ENCODE results near the gene DDX11.
"Not testable (repeated sequence)": the region's sequence is repeated elsewhere in the genome, so short reads cannot be mapped to it uniquely, and the experiment has no call there.

The DDX11 gene

DNA sequence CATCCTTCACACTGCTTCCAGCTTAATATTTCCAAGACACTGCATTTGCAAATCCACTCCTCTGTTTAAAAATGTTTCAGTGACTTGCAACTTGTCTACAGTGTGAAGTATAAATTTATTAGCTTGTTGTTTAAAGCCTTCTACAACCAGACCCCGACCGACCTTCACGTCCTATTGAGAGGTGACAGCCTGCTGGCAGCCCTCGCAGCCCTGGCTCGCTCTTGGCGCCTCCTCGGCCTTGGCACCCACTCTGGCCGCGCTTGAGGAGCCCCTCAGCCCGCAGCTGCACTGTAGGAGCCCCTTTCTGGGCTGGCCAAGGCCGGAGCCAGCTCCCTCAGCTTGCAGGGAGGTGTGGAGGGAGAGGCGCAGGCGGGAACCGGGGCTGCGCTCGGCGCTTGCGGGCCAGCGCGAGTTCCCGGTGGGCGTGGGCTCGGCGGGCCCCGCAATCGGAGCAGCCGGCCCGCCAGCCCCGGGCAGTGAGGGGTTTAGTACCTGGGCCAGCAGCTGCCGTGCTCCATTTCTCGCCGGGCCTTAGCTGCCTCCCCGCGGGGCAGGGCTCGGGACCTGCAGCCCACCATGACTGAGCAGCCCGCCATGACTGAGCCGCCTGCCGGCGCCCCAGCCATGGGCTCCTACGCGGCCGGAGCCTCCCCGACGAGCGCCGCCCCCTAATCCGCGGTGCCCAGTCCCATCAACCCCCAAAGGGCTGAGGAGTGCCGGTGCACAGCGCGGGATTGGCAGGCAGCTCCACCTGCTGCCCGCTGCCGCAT lies 2.5 kb upstream of the DDX11 start:
- DNase-seq: not testable (repeated sequence)

- not testable (repeated sequence) for DNase-seq
These were observed 698 bp upstream of the DDX11 start for GRCh38 chr12:31072962-31073361.

GRCh38 chr12:31074333-31074874 lies 744 bp downstream of the DDX11 start:
- not testable (repeated sequence) for DNase-seq

- DNase-seq: not testable (repeated sequence)
These were observed 2.5 kb downstream of the DDX11 start for GRCh38 chr12:31076150-31076549.

- DNase-seq: not testable (repeated sequence)
These were observed 3.4 kb downstream of the DDX11 start for GRCh38 chr12:31077095-31077494.

GRCh38 chr12:31077998-31078397 lies 4.3 kb downstream of the DDX11 start:
- DNase-seq: not testable (repeated sequence)

- DNase-seq: not testable (repeated sequence)
These were observed 5.8 kb downstream of the DDX11 start for GRCh38 chr12:31079421-31079820.

DNA sequence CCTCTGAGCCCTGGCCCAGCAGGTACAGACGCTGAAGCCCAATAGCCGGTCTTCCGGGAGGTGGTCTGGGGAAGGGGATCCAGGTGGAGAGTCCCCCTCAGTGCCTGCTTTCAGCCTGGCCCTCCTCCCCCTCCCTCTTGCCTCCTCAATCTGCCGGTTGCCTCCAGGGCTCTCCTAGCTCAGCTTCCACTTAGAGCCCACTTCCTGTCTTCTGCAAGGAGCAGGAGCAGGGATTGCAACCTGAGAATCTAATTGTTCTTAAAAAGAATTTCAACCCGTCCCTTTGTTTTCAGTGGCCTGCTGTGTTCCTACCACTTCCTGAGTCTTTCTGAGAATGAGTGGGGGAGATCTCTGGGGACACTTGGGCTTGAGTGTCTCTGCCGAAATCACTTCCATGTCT lies 6.6 kb downstream of the DDX11 start:
- DNase-seq: not testable (repeated sequence)

DNA sequence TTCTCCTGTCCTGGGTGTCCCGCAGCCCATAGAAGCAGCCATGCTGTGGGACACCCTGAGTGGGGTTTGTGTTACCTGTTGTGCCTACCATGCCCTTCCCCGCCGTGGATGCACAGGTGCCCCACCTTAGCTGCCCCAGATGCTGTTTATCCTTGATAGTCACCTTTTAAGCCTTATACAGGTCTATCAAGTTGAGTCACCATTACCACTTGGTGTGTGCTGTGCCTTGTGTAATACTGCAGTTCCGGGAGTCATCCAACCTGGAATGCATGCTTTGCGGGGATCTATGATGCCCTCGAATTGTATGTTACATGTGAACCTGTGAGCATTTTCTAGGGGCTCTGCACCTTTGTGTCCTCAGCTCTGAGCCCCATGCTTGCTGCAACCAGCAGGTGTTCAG lies 7.6 kb downstream of the DDX11 start:
- not testable (repeated sequence) for DNase-seq

- not testable (repeated sequence) for DNase-seq
These were observed 10.6 kb downstream of the DDX11 start for GRCh38 chr12:31084241-31084640.

GRCh38 chr12:31086032-31086431 lies 12.4 kb downstream of the DDX11 start:
- DNase-seq: not testable (repeated sequence)

GRCh38 chr12:31087486-31087885 lies 13.8 kb downstream of the DDX11 start:
- DNase-seq: not testable (repeated sequence)

- DNase-seq: not testable (repeated sequence)
These were observed 14.3 kb downstream of the DDX11 start for GRCh38 chr12:31087956-31088355.

- DNase-seq: no peak
These were observed 15.4 kb downstream of the DDX11 start for GRCh38 chr12:31089072-31089471.

DNA sequence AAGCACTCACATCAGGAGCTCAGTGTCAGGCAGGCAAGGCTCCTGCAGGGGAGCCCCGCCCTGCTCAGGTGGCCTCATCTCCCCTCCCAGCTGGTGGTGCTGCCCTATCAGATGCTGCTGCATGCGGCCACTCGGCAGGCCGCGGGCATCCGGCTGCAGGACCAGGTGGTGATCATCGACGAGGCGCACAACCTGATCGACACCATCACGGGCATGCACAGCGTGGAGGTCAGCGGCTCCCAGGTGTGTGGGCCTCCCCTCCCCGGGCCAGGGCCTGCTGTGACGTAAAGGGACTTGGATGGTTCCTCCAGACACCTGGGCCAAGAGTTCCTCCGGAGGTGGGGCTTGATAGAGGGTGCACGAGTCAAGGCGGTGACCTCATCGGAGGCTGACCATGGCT lies 18.0 kb downstream of the DDX11 start:
- DNase-seq: not testable (repeated sequence)

- DNase-seq: not testable (repeated sequence)
These were observed 19.1 kb downstream of the DDX11 start for GRCh38 chr12:31092718-31093117.

DNA sequence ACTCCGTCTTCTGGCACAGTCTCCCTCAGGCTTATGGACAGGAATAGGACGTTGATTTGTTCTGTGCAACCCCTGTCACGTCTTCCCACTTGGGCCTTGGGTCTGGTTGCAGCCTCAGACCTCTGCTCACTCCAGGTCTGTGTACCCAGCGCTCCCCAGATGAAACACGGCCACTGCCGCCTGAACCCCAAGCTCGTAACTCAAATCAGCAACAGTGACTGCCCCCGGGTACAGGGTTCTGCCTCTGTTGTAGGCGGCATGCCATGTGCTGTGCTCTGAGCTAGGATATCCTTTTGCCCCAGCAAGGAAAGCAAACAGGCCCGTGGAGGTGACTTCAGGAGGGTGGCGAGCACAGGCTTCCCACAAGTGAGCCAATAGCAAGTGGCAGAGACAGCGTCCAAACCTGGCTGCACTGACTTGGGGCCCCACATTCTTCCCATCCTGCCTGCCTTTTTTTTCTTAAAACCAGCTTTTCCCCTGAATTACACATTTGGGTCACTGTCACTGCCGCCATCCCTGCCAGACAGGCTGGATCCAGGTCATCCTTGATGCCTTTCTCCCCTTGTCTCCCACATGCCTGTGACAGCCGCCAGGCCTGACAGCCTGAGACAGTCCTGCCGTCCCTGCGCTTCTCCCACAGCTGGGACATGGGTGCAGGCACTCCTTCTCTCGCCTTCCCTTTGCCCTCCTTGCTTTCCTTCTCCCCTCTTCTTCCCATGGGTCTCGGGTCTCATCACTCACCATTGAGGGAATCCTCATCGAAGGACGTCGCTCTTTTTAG lies 21.6 kb downstream of the DDX11 start:
- not testable (repeated sequence) for DNase-seq

GRCh38 chr12:31096251-31097065 lies 22.8 kb downstream of the DDX11 start:
- DNase-seq: not testable (repeated sequence)

GRCh38 chr12:31097819-31098218 lies 24.2 kb downstream of the DDX11 start:
- DNase-seq: not testable (repeated sequence)

GRCh38 chr12:31098363-31098762 lies 24.7 kb downstream of the DDX11 start:
- not testable (repeated sequence) for DNase-seq

GRCh38 chr12:31098771-31099170 lies 25.1 kb downstream of the DDX11 start:
- not testable (repeated sequence) for DNase-seq

GRCh38 chr12:31099434-31099833 lies 25.8 kb downstream of the DDX11 start:
- DNase-seq: not testable (repeated sequence)
